ENCODE data around the gene ISOC2.

The ISOC2 gene

GRCh38 chr19:55483706-55484592 lies 22.5 kb upstream of the ISOC2 start:
- no peaks in the 10 kb centered on the region for H3K9me3 ChIP-seq (ENCODE audit: control insufficient read depth, low read length)
- H3K27ac ChIP-seq (ENCODE audit: insufficient read depth, low read depth, low read length, poor library complexity, severe bottlenecking): peak overlapping the region; percentile 77
- H3K4me1 ChIP-seq (ENCODE audit: control insufficient read depth, insufficient read depth, low read length): peaks cover 28% of the 10 kb centered on the region
- H3K27me3 ChIP-seq (ENCODE audit: control insufficient read depth, insufficient read depth, low read length, poor library complexity, severe bottlenecking): no peaks in the 10 kb centered on the region
- H3K4me3 ChIP-seq (ENCODE audit: insufficient read depth, low read depth, low read length): peak overlapping the region; percentile 81
- 83 to 84% methylated on average over 46 of the region's 46 CpGs for WGBS, 2 experiments
- peaks cover 6% of the 10 kb centered on the region for H3K36me3 ChIP-seq (ENCODE audit: control insufficient read depth, insufficient read depth, low read length)

GRCh38 chr19:55482967-55483705 lies 21.7 kb upstream of the ISOC2 start:
- 94 to 95% methylated on average over 47 of the region's 47 CpGs for WGBS, 2 experiments
- Histone ChIP-seq H3K27ac (ENCODE audit: insufficient read depth, low read depth, low read length, poor library complexity, severe bottlenecking) (no peak overlapping the region), H3K4me1 (ENCODE audit: control insufficient read depth, insufficient read depth, low read length) (peaks cover 23% of the 10 kb centered on the region), H3K36me3 (ENCODE audit: control insufficient read depth, insufficient read depth, low read length) (peaks cover 6% of the 10 kb centered on the region), H3K4me3 (ENCODE audit: insufficient read depth, low read depth, low read length) (no peak overlapping the region), H3K27me3 (ENCODE audit: control insufficient read depth, insufficient read depth, low read length, poor library complexity, severe bottlenecking) (no peaks in the 10 kb centered on the region), H3K9me3 (ENCODE audit: control insufficient read depth, low read length) (no peaks in the 10 kb centered on the region)

GRCh38 chr19:55482156-55482961 lies 20.9 kb upstream of the ISOC2 start:
- Histone ChIP-seq H3K4me3 (ENCODE audit: insufficient read depth, low read depth, low read length) (no peak overlapping the region), H3K9me3 (ENCODE audit: control insufficient read depth, low read length) (no peaks in the 10 kb centered on the region), H3K27me3 (ENCODE audit: control insufficient read depth, insufficient read depth, low read length, poor library complexity, severe bottlenecking) (no peaks in the 10 kb centered on the region), H3K4me1 (ENCODE audit: control insufficient read depth, insufficient read depth, low read length) (peaks cover 16% of the 10 kb centered on the region), H3K27ac (ENCODE audit: insufficient read depth, low read depth, low read length, poor library complexity, severe bottlenecking) (no peak overlapping the region), H3K36me3 (ENCODE audit: control insufficient read depth, insufficient read depth, low read length) (peaks cover 6% of the 10 kb centered on the region)
- 95 to 96% methylated on average over 83 of the region's 83 CpGs for WGBS, 2 experiments

GRCh38 chr19:55481794-55482155 lies 20.3 kb upstream of the ISOC2 start:
- Histone ChIP-seq H3K36me3 (ENCODE audit: control insufficient read depth, insufficient read depth, low read length) (peaks cover 6% of the 10 kb centered on the region), H3K4me3 (ENCODE audit: insufficient read depth, low read depth, low read length) (no peak overlapping the region), H3K9me3 (ENCODE audit: control insufficient read depth, low read length) (no peaks in the 10 kb centered on the region), H3K27ac (ENCODE audit: insufficient read depth, low read depth, low read length, poor library complexity, severe bottlenecking) (no peak overlapping the region), H3K27me3 (ENCODE audit: control insufficient read depth, insufficient read depth, low read length, poor library complexity, severe bottlenecking) (no peaks in the 10 kb centered on the region), H3K4me1 (ENCODE audit: control insufficient read depth, insufficient read depth, low read length) (peaks cover 10% of the 10 kb centered on the region)
- 91 to 92% methylated on average over 40 of the region's 40 CpGs for WGBS, 2 experiments

GRCh38 chr19:55481148-55481793 lies 19.8 kb upstream of the ISOC2 start:
- Histone ChIP-seq H3K4me1 (ENCODE audit: control insufficient read depth, insufficient read depth, low read length) (peaks cover 5% of the 10 kb centered on the region), H3K27ac (ENCODE audit: insufficient read depth, low read depth, low read length, poor library complexity, severe bottlenecking) (no peak overlapping the region), H3K36me3 (ENCODE audit: control insufficient read depth, insufficient read depth, low read length) (peaks cover 6% of the 10 kb centered on the region), H3K9me3 (ENCODE audit: control insufficient read depth, low read length) (no peaks in the 10 kb centered on the region), H3K4me3 (ENCODE audit: insufficient read depth, low read depth, low read length) (no peak overlapping the region), H3K27me3 (ENCODE audit: control insufficient read depth, insufficient read depth, low read length, poor library complexity, severe bottlenecking) (no peaks in the 10 kb centered on the region)
- WGBS, 2 experiments: 92 to 94% methylated on average over 52 of the region's 52 CpGs

GRCh38 chr19:55479451-55480230 lies 18.2 kb upstream of the ISOC2 start:
- Histone ChIP-seq H3K36me3 (ENCODE audit: control insufficient read depth, insufficient read depth, low read length) (peaks cover 6% of the 10 kb centered on the region), H3K4me1 (ENCODE audit: control insufficient read depth, insufficient read depth, low read length) (peaks cover 7% of the 10 kb centered on the region), H3K27me3 (ENCODE audit: control insufficient read depth, insufficient read depth, low read length, poor library complexity, severe bottlenecking) (no peaks in the 10 kb centered on the region), H3K9me3 (ENCODE audit: control insufficient read depth, low read length) (no peaks in the 10 kb centered on the region), H3K27ac (ENCODE audit: insufficient read depth, low read depth, low read length, poor library complexity, severe bottlenecking) (no peak overlapping the region), H3K4me3 (ENCODE audit: insufficient read depth, low read depth, low read length) (no peak overlapping the region)
- WGBS, 2 experiments: 87 to 88% methylated on average over 15 of the region's 15 CpGs

GRCh38 chr19:55479045-55479444 lies 17.6 kb upstream of the ISOC2 start:
- Histone ChIP-seq H3K4me3 (ENCODE audit: insufficient read depth, low read depth, low read length) (no peak overlapping the region), H3K27me3 (ENCODE audit: control insufficient read depth, insufficient read depth, low read length, poor library complexity, severe bottlenecking) (no peaks in the 10 kb centered on the region), H3K27ac (ENCODE audit: insufficient read depth, low read depth, low read length, poor library complexity, severe bottlenecking) (no peak overlapping the region), H3K4me1 (ENCODE audit: control insufficient read depth, insufficient read depth, low read length) (peaks cover 11% of the 10 kb centered on the region), H3K9me3 (ENCODE audit: control insufficient read depth, low read length) (no peaks in the 10 kb centered on the region), H3K36me3 (ENCODE audit: control insufficient read depth, insufficient read depth, low read length) (peaks cover 6% of the 10 kb centered on the region)
- 93 to 95% methylated on average over 17 of the region's 17 CpGs for WGBS, 2 experiments

GRCh38 chr19:55478364-55478763 lies 16.9 kb upstream of the ISOC2 start:
- H3K9me3 ChIP-seq (ENCODE audit: control insufficient read depth, low read length): no peaks in the 10 kb centered on the region
- 92 to 94% methylated on average over 12 of the region's 12 CpGs for WGBS, 2 experiments
- H3K27me3 ChIP-seq (ENCODE audit: control insufficient read depth, insufficient read depth, low read length, poor library complexity, severe bottlenecking): no peaks in the 10 kb centered on the region
- no peak overlapping the region for H3K4me3 ChIP-seq (ENCODE audit: insufficient read depth, low read depth, low read length)
- H3K4me1 ChIP-seq (ENCODE audit: control insufficient read depth, insufficient read depth, low read length): peaks cover 15% of the 10 kb centered on the region
- H3K36me3 ChIP-seq (ENCODE audit: control insufficient read depth, insufficient read depth, low read length): peaks cover 6% of the 10 kb centered on the region
- H3K27ac ChIP-seq (ENCODE audit: insufficient read depth, low read depth, low read length, poor library complexity, severe bottlenecking): no peak overlapping the region

- H3K4me3 ChIP-seq (ENCODE audit: insufficient read depth, low read depth, low read length): peak overlapping the region; percentile 69
- H3K27ac ChIP-seq (ENCODE audit: insufficient read depth, low read depth, low read length, poor library complexity, severe bottlenecking): no peak overlapping the region
- 91 to 93% methylated on average over 13 of the region's 13 CpGs for whole genome bisulfite sequencing, 2 experiments
- peaks cover 3% of the 10 kb centered on the region for H3K36me3 ChIP-seq (ENCODE audit: control insufficient read depth, insufficient read depth, low read length)
- H3K9me3 ChIP-seq (ENCODE audit: control insufficient read depth, low read length): no peaks in the 10 kb centered on the region
- H3K27me3 ChIP-seq (ENCODE audit: control insufficient read depth, insufficient read depth, low read length, poor library complexity, severe bottlenecking): no peaks in the 10 kb centered on the region
- peaks cover 19% of the 10 kb centered on the region for H3K4me1 ChIP-seq (ENCODE audit: control insufficient read depth, insufficient read depth, low read length)
Observed at GRCh38 chr19:55477905-55478304, 16.5 kb upstream of the ISOC2 start.

Measured in ectodermal cell (in vitro differentiated cells).